Kidney (tissue), 14 donors: ENCODE measurements around the gene GPC3. TPM values are rescaled to one million over a fixed set of nuclear protein-coding genes. Genes with fewer than 3 reads are reported as not detected.
A peak's percentile ranks its signal among the peaks of the same experiment; 100 is the strongest.

Source experiments
- DNase-seq, 5 donors: peaks; one replicate each; pipeline ENCODE4 v3.0.0-alpha.2; 2013 to 2020
- FAIRE-seq: peaks from 2 replicates; lab custom pipeline; 2012; peaks lifted over from hg19 to GRCh38; lab: Jason Lieb, UNC
- H3K27ac ChIP-seq, 2 donors: one replicate each; pipeline ENCODE4 v1.7.0; 2013; ENCODE audit warnings: low read depth in 2 of 2, low read length in 2 of 2, inconsistent platforms in 1 of 2
- H3K27me3 ChIP-seq: one replicate; pipeline ENCODE4 v1.7.1; 2013; ENCODE audit warnings: low read length, inconsistent platforms; ENCODE audit not compliant: control insufficient read depth, insufficient read depth
- H3K36me3 ChIP-seq, 3 donors: one replicate each; pipeline versions ENCODE4 v1.7.0 to v1.7.1; 2013; ENCODE audit warnings: low read length in 3 of 3, control low read depth in 1 of 3, inconsistent platforms in 1 of 3; ENCODE audit not compliant: insufficient read depth in 3 of 3, control insufficient read depth in 2 of 3
- H3K4me1 ChIP-seq, 3 donors: one replicate each; pipeline versions ENCODE4 v1.7.0 to v1.7.1; 2013; ENCODE audit warnings: low read length in 3 of 3, inconsistent platforms in 1 of 3, low read depth in 1 of 3; ENCODE audit not compliant: control insufficient read depth in 2 of 3, insufficient read depth in 2 of 3
- H3K4me3 ChIP-seq, 3 donors: one replicate each; pipeline versions ENCODE4 v1.7.0 to v1.8.1; 2013; ENCODE audit warnings: low read length in 3 of 3, control low read depth in 1 of 3, inconsistent platforms in 1 of 3
- H3K9ac ChIP-seq, 3 donors: one replicate each; pipeline versions ENCODE4 v1.7.0 to v1.7.1; 2013; ENCODE audit warnings: low read length in 3 of 3, control low read depth in 1 of 3, inconsistent platforms in 1 of 3
- H3K9me3 ChIP-seq, 3 donors: one replicate each; pipeline versions ENCODE4 v1.7.0 to v1.7.1; 2013; ENCODE audit warnings: low read length in 3 of 3, control low read depth in 1 of 3, inconsistent platforms in 1 of 3; ENCODE audit not compliant: control insufficient read depth in 2 of 3, insufficient read depth in 1 of 3
- intact Hi-C: fragments of 100-400 bp; cut with DNase I; formaldehyde crosslinking; loops from one replicate; pipeline ENCODE4 v1.11.1; 2022
- polyA plus RNA-seq: library from polyadenylated mRNA; stranded (reverse); fragments of 350-450 nt; fragmentation: Illumina TruSeq; extraction: RNeasy Lipid Tissue Mini Kit (QIAGEN cat#74804); gene quantifications from one replicate; pipeline ENCODE4 v1.2.3, GENCODE V29; 2014; ENCODE audit warnings: low read depth, low replicate concordance; ENCODE audit not compliant: insufficient read depth
- total RNA-seq: library from RNA; stranded (reverse); fragmentation: NEBNext Ultra II Directional; extraction: Animal tissue kit (Norgen Biotek cat#: 25700); gene quantifications from one replicate; pipeline ENCODE4 v1.2.1, GENCODE V29; 2021
- TF ChIP-seq, protein P1 (sequence below): IDR thresholded peaks from 3 replicates; pipeline ENCODE4 v1.5.1; 2012; ENCODE audit warnings: mild to moderate bottlenecking, moderate library complexity, borderline replicate concordance; ENCODE audit not compliant: insufficient read depth; ENCODE audit errors: extremely low read depth
- donor health status: control.
- donor health status: control.
- donor health status: control.
- donor health status: control.
- donor health status: control.
- donor health status: DM: yes; HTN: yes; CAD: no.
- donor health status: Normal renal cell carcinoma (clear cell type).

Gene GPC3
- total and polyA plus RNA-seq, 2 donors from 2014 or later = 43.0 to 52.5 TPM

DNA sequence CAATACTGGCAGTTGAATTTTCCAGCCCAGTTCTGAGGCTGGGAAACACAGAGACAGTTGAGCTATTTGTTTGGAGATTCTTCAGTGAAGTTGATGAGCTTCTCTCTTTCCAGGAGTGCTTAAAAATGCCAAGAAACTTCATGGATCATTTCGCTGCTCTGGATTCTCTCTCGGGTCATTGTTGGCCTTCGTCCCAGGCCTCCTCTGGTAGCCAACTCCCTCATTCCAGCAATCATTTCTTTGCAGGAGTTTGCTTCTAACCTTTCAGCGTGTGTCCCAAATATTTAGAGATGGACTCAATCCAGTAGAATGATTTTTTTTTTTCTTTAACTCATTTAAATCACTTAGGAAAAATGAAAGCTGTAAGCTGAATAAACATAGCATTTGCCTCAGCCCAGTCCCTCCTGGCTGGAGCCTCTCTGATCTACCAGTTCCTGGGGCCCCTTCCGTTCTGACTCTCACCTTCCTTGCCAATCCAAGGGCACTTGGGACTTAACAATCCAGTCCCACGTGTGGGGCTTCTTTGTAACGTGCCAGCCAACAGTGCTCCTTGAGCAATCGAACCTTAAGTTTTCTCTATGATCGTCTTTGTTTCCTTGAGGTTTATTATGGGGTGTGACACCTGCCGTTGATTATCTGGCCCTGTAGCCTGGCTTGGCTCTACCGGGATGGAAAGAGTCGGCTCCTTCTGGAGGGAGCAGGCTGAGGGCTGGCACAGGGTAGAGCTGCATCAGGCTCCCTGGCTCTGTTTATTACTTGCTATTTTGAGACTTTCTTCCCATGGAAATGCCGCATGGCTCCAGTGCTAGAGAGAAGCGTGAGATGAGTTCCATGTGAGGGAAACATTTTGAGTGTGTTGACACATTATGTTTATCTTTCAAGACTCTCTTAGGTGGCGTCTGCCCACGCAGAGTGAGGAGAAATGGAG, 489.7 kb downstream of the GPC3 start:
- intact Hi-C loops = no loop called here
- TF ChIP-seq, protein P1, sequence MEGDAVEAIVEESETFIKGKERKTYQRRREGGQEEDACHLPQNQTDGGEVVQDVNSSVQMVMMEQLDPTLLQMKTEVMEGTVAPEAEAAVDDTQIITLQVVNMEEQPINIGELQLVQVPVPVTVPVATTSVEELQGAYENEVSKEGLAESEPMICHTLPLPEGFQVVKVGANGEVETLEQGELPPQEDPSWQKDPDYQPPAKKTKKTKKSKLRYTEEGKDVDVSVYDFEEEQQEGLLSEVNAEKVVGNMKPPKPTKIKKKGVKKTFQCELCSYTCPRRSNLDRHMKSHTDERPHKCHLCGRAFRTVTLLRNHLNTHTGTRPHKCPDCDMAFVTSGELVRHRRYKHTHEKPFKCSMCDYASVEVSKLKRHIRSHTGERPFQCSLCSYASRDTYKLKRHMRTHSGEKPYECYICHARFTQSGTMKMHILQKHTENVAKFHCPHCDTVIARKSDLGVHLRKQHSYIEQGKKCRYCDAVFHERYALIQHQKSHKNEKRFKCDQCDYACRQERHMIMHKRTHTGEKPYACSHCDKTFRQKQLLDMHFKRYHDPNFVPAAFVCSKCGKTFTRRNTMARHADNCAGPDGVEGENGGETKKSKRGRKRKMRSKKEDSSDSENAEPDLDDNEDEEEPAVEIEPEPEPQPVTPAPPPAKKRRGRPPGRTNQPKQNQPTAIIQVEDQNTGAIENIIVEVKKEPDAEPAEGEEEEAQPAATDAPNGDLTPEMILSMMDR = no peak
- Histone ChIP-seq H3K27ac (peak overlapping the region in 1 of 2 donors; percentile 50), H3K9ac (no peak overlapping the region), H3K4me1 (peaks cover 0 to 5% (median 0%) of the 10 kb centered on the region in 3 donors), H3K4me3 (peak overlapping the region in 1 of 3 donors; percentile 13), H3K36me3 (no peaks in the 10 kb centered on the region), H3K9me3 (no peaks in the 10 kb centered on the region), H3K27me3 (no peaks in the 10 kb centered on the region)
- DNase-seq (no peak), FAIRE-seq (no peak)

DNA sequence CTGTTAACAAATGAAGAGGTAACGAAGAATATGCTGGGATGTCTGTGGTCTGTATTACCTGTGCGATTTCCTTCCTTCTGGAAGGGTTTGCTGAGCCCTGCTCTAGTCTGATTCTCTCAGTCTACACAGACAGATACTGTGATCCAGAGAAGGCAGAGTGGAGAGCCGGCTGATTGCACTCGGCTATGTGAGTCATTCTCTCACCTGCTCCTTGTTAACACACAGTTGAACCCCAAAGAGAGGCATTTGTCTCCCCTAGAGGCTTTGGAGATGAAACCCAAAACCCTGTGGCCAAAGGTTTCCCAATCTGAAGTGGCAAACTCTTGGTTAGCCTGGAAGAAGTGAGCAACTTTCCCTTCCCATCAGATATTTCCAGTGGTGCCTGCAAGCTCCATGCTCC, 492.0 kb downstream of the GPC3 start:
- FAIRE-seq = no peak
- no peak overlapping the region for H3K4me3 ChIP-seq

DNA sequence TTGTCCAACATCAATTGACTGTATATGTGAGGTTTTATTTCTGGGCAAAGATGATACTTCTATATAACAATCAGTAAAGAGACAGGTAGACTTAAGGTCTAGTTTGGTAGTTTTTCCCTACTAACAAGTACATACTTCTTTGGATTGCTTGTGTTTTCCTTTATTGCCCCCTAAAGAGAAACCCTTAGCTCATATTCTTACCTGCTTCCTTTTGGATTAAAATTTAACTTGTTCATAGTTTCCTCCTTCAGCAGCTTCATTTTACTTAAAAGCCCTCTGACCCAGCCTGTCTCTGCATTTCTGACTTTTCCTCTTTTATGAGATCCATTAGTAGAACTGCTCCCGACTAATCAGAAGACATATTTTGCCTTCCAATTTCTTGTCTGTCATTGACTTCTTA, 494.4 kb downstream of the GPC3 start:
- H3K36me3 ChIP-seq = no peaks in the 10 kb centered on the region
- TF ChIP-seq, protein P1 = no peak
- H3K9me3 ChIP-seq = no peaks in the 10 kb centered on the region
- FAIRE-seq (no peak), DNase-seq (no peak)
- no peak overlapping the region for H3K27ac ChIP-seq
- no peaks in the 10 kb centered on the region for H3K27me3 ChIP-seq
- no peak overlapping the region for H3K4me3 ChIP-seq
- intact Hi-C loops = no loop called here
- H3K4me1 ChIP-seq = peaks cover 0 to 5% (median 0%) of the 10 kb centered on the region in 3 donors
- no peak overlapping the region for H3K9ac ChIP-seq

More for the DNA sequence above, 492.0 kb downstream of the GPC3 start:
- H3K9me3 ChIP-seq = no peaks in the 10 kb centered on the region
- TF ChIP-seq, protein P1 = no peak
- no peak for DNase-seq
- H3K27ac ChIP-seq = no peak overlapping the region
- peaks cover 0 to 5% (median 0%) of the 10 kb centered on the region in 3 donors for H3K4me1 ChIP-seq
- H3K27me3 ChIP-seq = no peaks in the 10 kb centered on the region
- intact Hi-C loops = no loop called here
- no peaks in the 10 kb centered on the region for H3K36me3 ChIP-seq
- no peak overlapping the region for H3K9ac ChIP-seq
